Stimulated activated CD4-positive, alpha-beta T cell treated with anti-CD3 and anti-CD28 coated beads, Interleukin-12 subunit alpha, Interleukin-12 subunit beta, amount 100 ng/mL, for 48 hours (primary cell): ENCODE data around the gene GRIN2C.
A peak's percentile ranks its signal among the peaks of the same experiment; 100 is the strongest.
"Not testable (repeated sequence)": the region's sequence is repeated elsewhere in the genome, so short reads cannot be mapped to it uniquely, and the experiment has no call there.

ENCODE experiments used
- DNase-seq, 3 donors: peaks; one replicate each; pipeline ENCODE4 v3.0.0-alpha.2; 2020; ENCODE audit warnings: low read depth in 2 of 3, low spot score in 1 of 3

GRIN2C gene

GRCh38 chr17:74881073-74881472 is 21.4 kb upstream of the GRIN2C start:
- no peak for DNase-seq

GRCh38 chr17:74879308-74879707 is 19.6 kb upstream of the GRIN2C start:
- DNase-seq = no peak

- no peak for DNase-seq
Measured at GRCh38 chr17:74878658-74879057, 19.0 kb upstream of the GRIN2C start.

GRCh38 chr17:74877592-74878548 is 18.2 kb upstream of the GRIN2C start:
- no peak for DNase-seq

GRCh38 chr17:74875977-74876593 is 16.4 kb upstream of the GRIN2C start:
- DNase-seq = no peak

GRCh38 chr17:74875155-74875976 is 15.7 kb upstream of the GRIN2C start:
- DNase-seq = no peak

GRCh38 chr17:74874615-74875037 is 14.9 kb upstream of the GRIN2C start:
- no peak for DNase-seq

GRCh38 chr17:74873874-74874614 is 14.4 kb upstream of the GRIN2C start:
- no peak for DNase-seq

- DNase-seq = peak; percentile 97 to 99 (median 99)
Measured at GRCh38 chr17:74873037-74873873, 13.6 kb upstream of the GRIN2C start.

GRCh38 chr17:74872313-74873036 is 12.8 kb upstream of the GRIN2C start, which contains the start of gene FDXR:
FDXR (minus strand) TSS chr17:74872994; CDS start chr17:74872944, 50 bp downstream.
- DNase-seq = no peak

- DNase-seq = no peak
Measured at GRCh38 chr17:74871356-74872076, 11.8 kb upstream of the GRIN2C start.

- no peak for DNase-seq
Measured at GRCh38 chr17:74870512-74870911, 10.8 kb upstream of the GRIN2C start.

GRCh38 chr17:74870028-74870427 is 10.3 kb upstream of the GRIN2C start:
- DNase-seq = not testable (repeated sequence)

- DNase-seq = no peak
Measured at GRCh38 chr17:74868908-74869255, 9.2 kb upstream of the GRIN2C start.

- no peak for DNase-seq
Measured at GRCh38 chr17:74868251-74868907, 8.7 kb upstream of the GRIN2C start.

GRCh38 chr17:74866198-74866835 is 6.6 kb upstream of the GRIN2C start:
- DNase-seq = no peak

- no peak for DNase-seq
Measured at GRCh38 chr17:74865504-74866197, 6.0 kb upstream of the GRIN2C start.
